Heart left ventricle (tissue), 16 donors: ENCODE measurements around the gene KCNE4. TPM values are rescaled to one million over a fixed set of nuclear protein-coding genes. Genes with fewer than 3 reads are reported as not detected.

Experiments used
- ATAC-seq, 4 donors: fragments of 200-7000 bp; cut with Tn5 transposase; one replicate each; pipeline ENCODE4 v1.9.1; 2020 to 2022; ENCODE audit warnings: moderate library complexity in 4 of 4, mild to moderate bottlenecking in 3 of 4, moderate number of reproducible peaks in 1 of 4
- DNase-seq, 5 donors: peaks; one replicate each; pipeline ENCODE4 v3.0.0-alpha.2; 2020
- H3K27ac ChIP-seq, 12 donors: fragments of 200-600 bp; sonication (generic) in 4 of 12; one replicate each; pipeline versions ENCODE4 v1.5.0 to v1.8.0; 2016 to 2022; ENCODE audit warnings: mild to moderate bottlenecking in 2 of 12
- H3K27me3 ChIP-seq, 9 donors: fragments of 200-600 bp; sonication (generic) in 2 of 9; one replicate each; pipeline versions ENCODE4 v1.5.1 to v1.8.0; 2016 to 2022; ENCODE audit warnings: mild to moderate bottlenecking in 3 of 9
- H3K36me3 ChIP-seq, 9 donors: fragments of 200-600 bp; sonication (generic) in 2 of 9; one replicate each; pipeline versions ENCODE4 v1.5.0 to v1.8.0; 2018 to 2022; ENCODE audit warnings: mild to moderate bottlenecking in 2 of 9
- H3K4me1 ChIP-seq, 12 donors: fragments of 200-600 bp; sonication (generic) in 4 of 12; one replicate each; pipeline versions ENCODE4 v1.5.0 to v1.8.0; 2016 to 2022; ENCODE audit warnings: mild to moderate bottlenecking in 3 of 12
- H3K4me3 ChIP-seq, 12 donors: fragments of 200-600 bp; sonication (generic) in 4 of 12; one replicate each; pipeline versions ENCODE4 v1.5.0 to v1.8.0; 2017 to 2022; ENCODE audit warnings: mild to moderate bottlenecking in 9 of 12, moderate library complexity in 4 of 12
- H3K9me3 ChIP-seq, 12 donors: fragments of 200-600 bp; sonication (generic) in 4 of 12; one replicate each; pipeline versions ENCODE4 v1.5.0 to v1.8.0; 2016 to 2022; ENCODE audit warnings: mild to moderate bottlenecking in 1 of 12
- CTCF ChIP-seq, 12 donors: fragments of 200-600 bp; sonication (generic) in 4 of 12; IDR thresholded peaks; one replicate each; pipeline versions ENCODE4 v1.5.0 to v1.8.0; 2018 to 2022; ENCODE audit warnings: antibody characterized with exemption in 12 of 12, mild to moderate bottlenecking in 5 of 12
- POLR2A ChIP-seq, 2 donors: fragments of 450-650 bp; IDR thresholded peaks; one replicate each; pipeline ENCODE4 v1.6.1; 2017; ENCODE audit warnings: antibody characterized with exemption in 2 of 2, mild to moderate bottlenecking in 2 of 2, moderate library complexity in 2 of 2
- WGBS, 4 donors: extraction: QIAGEN DNeasy Blood & Tissue Kit in 2 of 4; methylation state at CpG; one replicate each; pipeline versions ENCODE4 v1.1.5 to v1.1.7; 2013 to 2018; 5-methylcytosine and 5-hydroxymethylcytosine counted together
- intact Hi-C, 10 donors: fragments of 100-400 bp; cut with DNase I; formaldehyde crosslinking; loops; one replicate each; pipeline versions ENCODE4 v1.11.1 to v1.14.2; 2022
- polyA plus RNA-seq, 2 donors: library from polyadenylated mRNA; stranded (reverse); fragments of 200-250 nt; gene quantifications; one replicate each; pipeline ENCODE4 v1.2.3, GENCODE V29; 2013
- total RNA-seq, 9 donors: library from RNA; depleted of rRNA in 2 of 9; stranded (reverse); fragments of >200 nt in 2 of 9; fragmentation: NEBNext Ultra II Directional in 3 of 9; extraction: Animal tissue kit (Norgen Biotek cat#: 25700) in 3 of 9; gene quantifications; one replicate each; pipeline versions ENCODE4 v1.1.0 to v1.2.4, GENCODE V29; 2016 to 2023
- donor health status: ischemic (EF 13 %, LVEDD 7.1; RV severe dilation, severe dysfunction).
- donor health status: healthy with polysubstance abuse.
- donor health status: DM: no; HTN: yes; CAD: no.
- donor health status: DM: no; HTN: no; CAD: no.
- donor health status: ischemic (EF 25% LVEDD 6.9; RV normal size, moderate dysfunction).
- donor health status: ischemic (EF 25% LVEDD 5.7; RV mildly dilated, moderate dysfunction).
- donor health status: healthy.
- donor health status: DM: yes; HTN: yes; CAD: no.
- donor health status: ischemic (EF 35%, LVEDD 5.7; RV mildly dilated, moderate dysfunction).
- donor health status: nonischemic (EF 11% LVEDD 7.7; RV severe dilation, severe dysfunction).
- donor health status: DM: yes; HTN: yes; CAD: no.
- donor health status: PGD.
- donor health status: ischemic (EF 29% LVEDD 5.4; RV normal size, mild dysfunction).
- donor health status: nonischemic (EF 23%, LVEDD 6.1; RV moderate dilation, normal function).

The KCNE4 gene
- total and polyA plus RNA-seq, 11 donors = 0.69 to 3.7 (median 1.6) TPM

GRCh38 chr2:223019390-223019930 lies 32.5 kb upstream of the KCNE4 start:
- intact Hi-C loops = no loop called here
- H3K4me1 ChIP-seq = peaks cover 0 to 7% (median 0%) of the 10 kb centered on the region in 12 donors
- no peak overlapping the region for H3K4me3 ChIP-seq
- no peaks in the 10 kb centered on the region for H3K36me3 ChIP-seq
- DNase-seq (no peak), ATAC-seq (peak in 3 of 4 donors; percentile 68 to 83 (median 77))
- H3K27me3 ChIP-seq = no peaks in the 10 kb centered on the region
- TF ChIP-seq CTCF (IDR thresholded peaks at IDR 0.05) = no peak
- no peak for TF ChIP-seq POLR2A (IDR thresholded peaks at IDR 0.05)
- WGBS, 4 donors = 33 to 50% (median 45%) methylated on average over 3 of the region's 3 CpGs
- H3K9me3 ChIP-seq = no peaks in the 10 kb centered on the region
- H3K27ac ChIP-seq = peak overlapping the region in 3 of 12 donors; percentile 30 to 54 (median 34)

- no peak for DNase-seq
- H3K9me3 ChIP-seq = no peaks in the 10 kb centered on the region
- ATAC-seq = no peak
- no peak overlapping the region for H3K4me3 ChIP-seq
- intact Hi-C loops = no loop called here
- no peaks in the 10 kb centered on the region for H3K36me3 ChIP-seq
- H3K4me1 ChIP-seq = peaks cover 0 to 7% (median 0%) of the 10 kb centered on the region in 12 donors
- peak overlapping the region in 3 of 12 donors; percentile 30 to 54 (median 34) for H3K27ac ChIP-seq
- WGBS, 4 donors = 86 to 93% (median 92%) methylated on average over 7 of the region's 7 CpGs
- H3K27me3 ChIP-seq = no peaks in the 10 kb centered on the region
- TF ChIP-seq CTCF (IDR thresholded peaks at IDR 0.05) (no peak), POLR2A (IDR thresholded peaks at IDR 0.05) (no peak)
Observed at GRCh38 chr2:223019987-223020717, 31.8 kb upstream of the KCNE4 start.

GRCh38 chr2:223020971-223021675 lies 30.9 kb upstream of the KCNE4 start:
- no peak overlapping the region for H3K4me3 ChIP-seq
- WGBS, 4 donors = 82 to 86% (median 85%) methylated on average over 7 of the region's 7 CpGs
- H3K9me3 ChIP-seq = no peaks in the 10 kb centered on the region
- H3K27me3 ChIP-seq = no peaks in the 10 kb centered on the region
- DNase-seq (no peak), ATAC-seq (no peak)
- intact Hi-C loops = no loop called here
- TF ChIP-seq CTCF (IDR thresholded peaks at IDR 0.05) (no peak), POLR2A (IDR thresholded peaks at IDR 0.05) (no peak)
- H3K27ac ChIP-seq = no peak overlapping the region
- peaks cover 0 to 7% (median 0%) of the 10 kb centered on the region in 12 donors for H3K4me1 ChIP-seq
- H3K36me3 ChIP-seq = no peaks in the 10 kb centered on the region
